Right kidney (tissue), 9 donors: ENCODE data around the gene SSTR3.
"Not testable (repeated sequence)": the region's sequence is repeated elsewhere in the genome, so short reads cannot be mapped to it uniquely, and the experiment has no call there.

ENCODE experiments used
- DNase-seq: peaks from one replicate; pipeline ENCODE4 v3.0.0-alpha.2; 2016
- long read RNA-seq, 8 donors: transcript quantifications; one replicate each; lab custom pipeline, GENCODE V29; 2026

The SSTR3 gene
- long read RNA-seq, donor 1 = 0 reads
- long read RNA-seq, donor 2 = 0 reads
- long read RNA-seq, donor 3 = 0 reads
- long read RNA-seq, donor 4 = 0 reads
- long read RNA-seq, donor 5 = 0 reads
- long read RNA-seq, donor 6 = 0 reads
- long read RNA-seq, donor 7 = 0 reads
- long read RNA-seq, donor 8 = 0 reads

GRCh38 chr22:37212174-37212906 is at the start of gene SSTR3:
SSTR3 (minus strand) TSS chr22:37212477; CDS start chr22:37207803, 4,674 bp downstream.
- peak; percentile 55 for DNase-seq

- peak; percentile 51 for DNase-seq
These were observed 48.6 kb upstream of the SSTR3 start for GRCh38 chr22:37260901-37261336.

GRCh38 chr22:37260155-37260795 is 48.0 kb upstream of the SSTR3 start:
- DNase-seq = peak; percentile 44

- DNase-seq = peak; percentile 54
These were observed 47.3 kb upstream of the SSTR3 start for GRCh38 chr22:37259540-37260029.

- DNase-seq = peak; percentile 30
These were observed 46.6 kb upstream of the SSTR3 start for GRCh38 chr22:37258753-37259401.

DNA sequence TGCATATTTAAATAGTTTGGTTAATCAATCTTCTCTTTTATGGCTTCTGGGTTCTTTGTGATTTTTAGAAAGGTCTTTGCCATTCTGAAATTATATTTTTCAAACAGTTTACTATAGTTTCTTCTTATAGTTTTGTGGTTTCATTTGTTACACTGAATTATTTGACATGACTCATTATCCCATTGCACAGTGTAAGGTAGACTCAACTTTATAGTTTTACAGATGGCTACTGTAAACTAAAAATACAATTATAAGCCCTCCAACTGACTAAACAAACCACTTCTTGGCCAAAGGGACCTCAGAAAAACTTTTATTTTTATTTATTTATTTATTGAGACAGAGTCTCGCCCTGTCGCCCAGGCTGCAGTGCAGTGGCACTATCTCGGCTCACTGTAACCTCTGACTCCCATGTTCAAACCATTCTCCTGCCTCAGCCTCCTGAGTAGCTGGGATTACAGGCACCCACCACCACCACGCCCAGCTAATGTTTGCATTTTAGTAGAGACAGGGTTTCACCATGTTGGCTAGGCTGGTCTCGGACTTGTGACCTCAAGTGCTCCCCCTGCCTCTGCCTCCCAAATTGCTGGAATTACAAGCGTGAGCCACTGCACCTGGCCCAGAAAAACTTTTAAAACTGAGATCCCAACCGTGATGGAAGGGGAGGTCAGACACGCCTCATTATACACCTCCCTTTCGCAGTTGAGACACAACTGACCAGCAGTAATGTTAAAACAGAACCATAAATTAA is 45.9 kb upstream of the SSTR3 start:
- DNase-seq = no peak

DNA sequence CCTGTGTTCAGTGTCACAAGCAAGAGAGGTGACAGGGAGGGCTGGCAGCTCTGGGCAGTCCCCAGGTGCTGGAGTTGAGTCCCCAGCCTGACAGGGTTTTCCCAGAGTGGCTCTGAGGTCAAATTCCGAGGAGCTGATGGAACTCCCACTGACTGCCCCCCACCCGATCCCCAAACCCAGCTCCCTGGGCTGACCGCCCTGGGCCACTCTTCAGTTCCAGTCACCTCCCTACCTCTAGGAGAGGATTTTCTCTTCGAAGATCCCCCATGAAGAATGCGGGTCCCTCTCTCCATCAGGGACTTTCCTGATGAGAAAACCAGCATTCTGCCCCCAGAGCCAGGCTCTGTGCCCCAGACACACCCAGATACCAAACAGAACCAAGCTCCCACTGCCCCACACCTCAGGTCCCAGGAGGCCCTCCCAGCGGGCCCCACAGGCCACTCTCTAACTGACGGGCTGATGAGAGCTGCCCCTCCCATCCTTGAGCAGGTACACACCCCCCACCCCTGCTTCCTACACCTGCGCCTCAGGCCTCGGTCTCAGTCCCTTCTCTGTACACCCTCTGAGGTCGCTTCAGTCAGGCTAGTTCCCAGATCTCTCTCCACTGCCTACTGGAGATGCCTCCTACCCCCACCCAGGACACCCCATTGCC is 43.9 kb upstream of the SSTR3 start:
- DNase-seq = no peak

DNA sequence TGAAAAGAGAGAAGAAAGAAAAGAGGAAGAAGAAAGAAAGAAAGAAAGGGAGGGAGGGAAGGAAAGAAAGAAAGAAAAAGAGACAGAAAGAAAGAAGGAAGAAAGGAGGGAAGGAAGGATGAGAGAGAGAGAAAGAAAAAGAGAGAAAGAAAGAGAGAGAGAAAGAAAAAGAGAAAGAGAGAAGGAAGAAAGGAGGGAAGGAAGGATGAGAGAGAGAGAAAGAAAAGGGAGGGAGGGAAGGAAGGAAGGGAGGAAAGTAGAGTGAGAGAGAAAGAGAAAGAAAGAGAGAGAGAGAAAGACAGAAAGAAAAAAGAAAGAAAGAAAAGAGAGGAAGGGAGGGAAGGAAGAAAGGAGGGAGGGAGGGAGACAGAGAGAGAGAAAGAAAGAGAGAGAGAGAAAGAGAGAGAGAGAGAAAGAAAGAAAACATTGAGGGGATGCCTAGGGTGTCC is 43.3 kb upstream of the SSTR3 start:
- DNase-seq = no peak

DNA sequence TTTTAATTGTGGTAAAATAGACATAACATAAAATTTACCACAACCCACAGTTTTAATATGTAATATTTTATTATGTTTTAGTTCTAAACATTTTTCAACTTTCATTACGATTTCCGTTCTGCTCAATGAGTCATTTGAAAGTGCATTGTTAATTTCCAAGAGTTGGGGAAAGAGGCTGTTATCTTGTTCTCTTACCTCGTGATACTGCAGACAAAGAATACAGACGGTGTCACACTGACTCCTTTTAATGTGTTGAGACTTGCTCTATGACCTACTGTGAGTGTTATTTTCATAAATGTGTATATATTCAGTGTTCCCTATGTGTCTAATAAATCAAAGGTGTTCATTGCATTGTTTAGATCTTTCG is 42.6 kb upstream of the SSTR3 start:
- DNase-seq = no peak

GRCh38 chr22:37254209-37254866 is 42.1 kb upstream of the SSTR3 start:
- no peak for DNase-seq

DNA sequence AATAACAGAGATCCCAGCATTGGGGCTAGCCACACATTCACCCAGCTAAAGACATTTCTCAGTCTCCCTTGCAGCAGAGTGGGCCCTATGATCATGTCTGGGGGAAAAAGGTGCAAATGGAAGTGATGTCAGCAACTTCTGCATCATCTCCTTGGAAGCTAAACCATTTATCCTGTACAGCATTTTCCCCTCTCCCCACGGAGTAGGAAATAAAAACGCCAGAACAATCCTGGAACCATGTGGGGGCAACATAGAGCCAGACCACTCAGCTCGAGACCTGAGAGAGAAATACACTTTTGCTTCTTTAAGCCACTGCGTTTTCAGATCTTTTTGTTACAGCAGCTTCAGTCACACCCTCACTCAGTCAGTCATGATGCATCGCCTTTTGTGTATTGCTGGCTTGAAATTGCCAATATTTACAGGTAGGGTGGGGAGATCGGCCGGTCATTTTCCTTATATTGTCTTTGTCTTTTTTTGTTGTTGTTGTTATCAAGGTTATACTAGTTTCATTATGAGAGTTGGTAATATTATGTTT is 40.9 kb upstream of the SSTR3 start:
- DNase-seq = no peak

DNA sequence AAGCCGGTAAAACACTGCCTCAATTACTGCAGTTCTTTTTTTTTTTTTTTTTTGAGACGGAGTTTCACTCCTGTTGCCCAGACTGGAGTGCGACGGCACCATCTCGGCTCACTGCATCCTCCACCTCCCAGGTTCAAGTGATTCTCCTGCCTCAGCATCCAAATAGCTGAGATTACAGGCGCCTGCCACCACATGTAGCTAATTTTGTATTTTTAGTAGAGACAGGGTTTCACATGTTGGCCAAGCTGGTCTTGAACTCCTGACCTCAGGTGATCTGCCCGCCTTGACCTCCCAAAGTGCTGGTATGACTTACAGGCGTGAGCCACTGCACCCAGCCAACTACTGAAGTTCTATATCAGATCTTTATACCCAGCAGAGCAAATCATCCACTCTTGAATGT is 39.6 kb upstream of the SSTR3 start:
- DNase-seq = not testable (repeated sequence)

- no peak for DNase-seq
These were observed 37.7 kb upstream of the SSTR3 start for GRCh38 chr22:37249986-37250385.

DNA sequence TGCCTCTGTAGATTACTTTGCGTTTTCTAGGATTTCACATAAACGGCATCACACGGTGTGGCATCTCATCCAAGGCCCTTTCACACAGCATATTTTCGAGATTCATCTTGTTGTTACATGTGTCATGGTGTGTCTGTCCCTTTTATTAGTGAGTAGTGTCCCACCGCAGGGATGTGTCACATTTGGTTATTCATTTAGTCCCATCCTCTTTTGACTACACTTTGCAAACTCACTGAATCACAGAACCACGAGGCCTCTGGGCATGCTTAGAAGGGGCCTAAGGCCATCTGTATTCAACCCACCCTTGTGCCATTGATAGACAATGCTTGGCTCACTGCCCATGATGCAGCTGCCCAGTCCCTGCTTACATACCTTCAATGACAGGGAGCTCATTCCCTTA is 36.0 kb upstream of the SSTR3 start:
- no peak for DNase-seq

- DNase-seq = no peak
These were observed 33.5 kb upstream of the SSTR3 start for GRCh38 chr22:37245740-37246139.

DNA sequence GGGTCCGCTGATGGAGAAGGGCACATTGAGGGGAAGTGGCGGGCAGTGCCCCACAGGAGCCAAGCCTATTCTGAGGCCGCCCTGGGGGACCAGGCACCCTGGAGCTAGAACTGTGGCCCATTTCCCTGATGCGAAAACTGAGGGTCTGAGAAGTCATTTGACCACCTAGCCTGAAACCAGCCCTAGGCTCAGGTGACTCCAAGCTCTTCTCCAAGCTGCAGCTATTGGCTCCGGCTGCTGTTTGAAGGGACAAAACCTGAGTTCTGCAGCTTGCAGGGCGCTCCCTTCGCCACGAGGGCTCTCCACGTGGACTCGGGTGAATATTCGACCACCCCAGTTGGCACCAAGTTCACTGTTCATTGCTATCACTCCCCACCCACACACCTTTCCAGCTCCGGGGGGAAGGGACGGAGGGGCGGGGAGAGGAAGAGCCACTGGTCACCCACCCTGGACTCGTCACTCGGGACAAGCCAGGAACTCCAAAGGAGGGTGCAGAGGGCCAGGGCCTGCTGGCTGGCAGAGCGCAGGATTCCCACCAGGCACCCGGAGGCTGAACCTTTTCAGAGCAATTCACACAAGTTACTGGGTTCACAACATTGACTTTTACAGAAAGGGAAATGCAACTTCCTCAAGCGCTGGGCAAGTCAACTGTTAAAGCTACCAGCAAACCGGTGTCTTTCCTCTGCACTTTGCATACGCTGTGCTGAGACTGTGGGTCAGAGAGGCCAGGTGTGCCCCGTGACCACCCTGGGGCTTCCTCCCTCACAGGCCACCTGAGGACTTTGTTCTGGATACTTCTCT is 32.8 kb upstream of the SSTR3 start:
- DNase-seq = no peak

GRCh38 chr22:37244114-37244921 is 32.0 kb upstream of the SSTR3 start, which contains the start of gene RAC2:
RAC2 (minus strand) TSS chr22:37244269; CDS start chr22:37244148, 121 bp downstream.
- peak; percentile 24 for DNase-seq

DNA sequence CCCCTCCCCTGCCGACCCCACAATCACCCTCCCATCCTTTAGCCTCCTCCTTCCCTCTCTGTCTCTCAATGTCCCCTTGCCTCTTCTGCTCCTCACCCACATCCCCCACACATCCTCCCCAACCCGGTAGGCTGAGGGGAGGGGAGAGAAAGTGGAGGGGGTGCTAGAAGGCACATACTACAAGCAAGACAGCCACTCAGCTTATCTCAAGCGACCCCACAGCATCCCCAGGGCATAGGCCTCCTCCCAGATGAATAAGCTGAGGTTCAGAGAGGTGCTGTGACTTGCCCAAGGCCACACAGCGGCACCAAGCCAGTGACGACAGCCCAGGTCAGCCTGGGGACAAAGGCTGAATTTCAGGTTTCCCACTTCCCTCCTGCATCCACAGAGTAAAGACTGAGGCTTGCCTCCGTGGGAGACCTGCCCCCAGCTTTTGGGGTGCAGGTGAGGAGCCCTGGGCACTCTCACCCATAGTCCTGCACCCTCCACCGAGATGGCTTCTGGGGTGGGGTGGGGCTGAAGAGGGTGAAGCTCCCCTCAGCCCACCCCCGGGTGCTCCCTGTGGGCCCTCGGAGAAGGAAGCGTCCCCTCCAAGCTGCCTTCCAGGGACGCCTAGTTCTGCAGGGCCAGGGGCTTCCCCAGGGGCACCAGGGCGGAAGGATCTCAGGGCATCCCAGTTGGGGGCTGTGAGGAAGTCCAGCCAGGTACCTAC is 31.3 kb upstream of the SSTR3 start:
- DNase-seq = no peak
